Left ventricle myocardium inferior (tissue), 1 donor: ENCODE results near the gene PDZD2. TPM values are rescaled to one million over a fixed set of nuclear protein-coding genes. Genes with fewer than 3 reads are reported as not detected.

Experiments
- DNase-seq: peaks from one replicate; pipeline ENCODE4 v3.0.0-alpha.2; 2020
- H3K27ac ChIP-seq: fragments of 200-600 bp; replicated peaks from 2 replicates; pipeline ENCODE4 v1.8.0; 2021
- H3K27me3 ChIP-seq: fragments of 200-600 bp; 2 replicates; pipeline ENCODE4 v1.8.0; 2021; ENCODE audit warnings: low read depth
- H3K36me3 ChIP-seq: fragments of 200-600 bp; 2 replicates; pipeline ENCODE4 v1.8.0; 2021
- H3K4me1 ChIP-seq: fragments of 200-600 bp; 2 replicates; pipeline ENCODE4 v1.8.0; 2021
- H3K4me3 ChIP-seq: fragments of 200-600 bp; 2 replicates; pipeline ENCODE4 v1.8.0; 2021; ENCODE audit warnings: mild to moderate bottlenecking, moderate library complexity
- H3K9me3 ChIP-seq: fragments of 200-600 bp; replicated peaks from 2 replicates; pipeline ENCODE4 v1.8.0; 2021
- CTCF ChIP-seq: fragments of 200-600 bp; IDR thresholded peaks from 2 replicates; pipeline ENCODE4 v1.8.0; 2021; ENCODE audit warnings: antibody characterized with exemption, mild to moderate bottlenecking, borderline replicate concordance
- intact Hi-C: fragments of 100-400 bp; cut with micrococcal nuclease; formaldehyde crosslinking; loops from one replicate; pipeline ENCODE4 v1.11.0; 2022
- total RNA-seq: library from RNA; stranded (reverse); fragmentation: NEBNext Ultra II Directional; extraction: Animal tissue kit (Norgen Biotek cat#: 25700); gene quantifications from one replicate; pipeline ENCODE4 v1.2.1, GENCODE V29; 2021
- donor health status: DM: no; HTN: yes; CAD: no; lungs with severe emphysema.

The PDZD2 gene
- total RNA-seq, 1 donor from 2014 or later = 120 TPM

- peak overlapping the region; percentile 40 for H3K27ac ChIP-seq
- no peaks in the 10 kb centered on the region for H3K27me3 ChIP-seq
- no peak for DNase-seq
- H3K4me3 ChIP-seq = no peak overlapping the region
- intact Hi-C loops = no loop called here
- peaks cover 3% of the 10 kb centered on the region for H3K4me1 ChIP-seq
- H3K36me3 ChIP-seq = peaks cover 39% of the 10 kb centered on the region
- TF ChIP-seq CTCF = no peak
- H3K9me3 ChIP-seq = no peaks in the 10 kb centered on the region
These were observed 361.8 kb downstream of the PDZD2 start for GRCh38 chr5:32000731-32001130.

GRCh38 chr5:32001284-32001683 is 362.4 kb downstream of the PDZD2 start:
- no peak for TF ChIP-seq CTCF
- H3K4me1 ChIP-seq = peaks cover 3% of the 10 kb centered on the region
- H3K9me3 ChIP-seq = no peaks in the 10 kb centered on the region
- H3K27me3 ChIP-seq = no peaks in the 10 kb centered on the region
- DNase-seq = no peak
- H3K36me3 ChIP-seq = peaks cover 35% of the 10 kb centered on the region
- intact Hi-C loops = no loop called here
- peak overlapping the region; percentile 40 for H3K27ac ChIP-seq
- H3K4me3 ChIP-seq = no peak overlapping the region

- H3K9me3 ChIP-seq = no peaks in the 10 kb centered on the region
- no peak overlapping the region for H3K4me3 ChIP-seq
- H3K36me3 ChIP-seq = peaks cover 30% of the 10 kb centered on the region
- intact Hi-C loops = no loop called here
- no peak for DNase-seq
- H3K27ac ChIP-seq = peak overlapping the region; percentile 40
- no peaks in the 10 kb centered on the region for H3K27me3 ChIP-seq
- TF ChIP-seq CTCF = no peak
- peaks cover 3% of the 10 kb centered on the region for H3K4me1 ChIP-seq
These were observed 362.8 kb downstream of the PDZD2 start for GRCh38 chr5:32001707-32002106.

- no peaks in the 10 kb centered on the region for H3K9me3 ChIP-seq
- H3K4me3 ChIP-seq = no peak overlapping the region
- no peaks in the 10 kb centered on the region for H3K27me3 ChIP-seq
- peaks cover 27% of the 10 kb centered on the region for H3K36me3 ChIP-seq
- H3K4me1 ChIP-seq = peaks cover 3% of the 10 kb centered on the region
- intact Hi-C loops = no loop called here
- no peak overlapping the region for H3K27ac ChIP-seq
- TF ChIP-seq CTCF = no peak
- DNase-seq = no peak
These were observed 363.8 kb downstream of the PDZD2 start for GRCh38 chr5:32002755-32003154.

GRCh38 chr5:32003981-32004380 is 365.1 kb downstream of the PDZD2 start:
- no peak for TF ChIP-seq CTCF
- no peaks in the 10 kb centered on the region for H3K9me3 ChIP-seq

GRCh38 chr5:32004404-32004803 is 365.5 kb downstream of the PDZD2 start:
- Histone ChIP-seq H3K36me3 (peaks cover 18% of the 10 kb centered on the region), H3K9me3 (no peaks in the 10 kb centered on the region), H3K4me3 (no peak overlapping the region), H3K27me3 (no peaks in the 10 kb centered on the region), H3K27ac (no peak overlapping the region), H3K4me1 (peaks cover 3% of the 10 kb centered on the region)
- TF ChIP-seq CTCF = no peak
- intact Hi-C loops = no loop called here
- no peak for DNase-seq

More at GRCh38 chr5:32003981-32004380, 365.1 kb downstream of the PDZD2 start:
- no peak for DNase-seq
- H3K4me1 ChIP-seq = peaks cover 3% of the 10 kb centered on the region
- H3K36me3 ChIP-seq = peaks cover 21% of the 10 kb centered on the region
- no peaks in the 10 kb centered on the region for H3K27me3 ChIP-seq
- no peak overlapping the region for H3K27ac ChIP-seq
- no peak overlapping the region for H3K4me3 ChIP-seq
- intact Hi-C loops = no loop called here
